HG03159 (cell line): ENCODE results near the gene FAM222B.
"Not testable (repeated sequence)": the region's sequence is repeated elsewhere in the genome, so short reads cannot be mapped to it uniquely, and the experiment has no call there.

Experiments used
- ATAC-seq: cut with Tn5 transposase; IDR thresholded peaks from one replicate; pipeline ENCODE4 v1.9.1; 2021; ENCODE audit warnings: mild to moderate bottlenecking, moderate library complexity; ENCODE audit not compliant: unreplicated experiment

Gene FAM222B

GRCh38 chr17:28842282-28843012 is at the start of gene FAM222B:
Gene FAM222B (minus strand): TSS chr17:28842790. CDS start chr17:28766667, 76,123 bp downstream.
- peak; percentile 85 for ATAC-seq

- ATAC-seq: no peak
Measured at GRCh38 chr17:28892024-28892423, 49.4 kb upstream of the FAM222B start.

GRCh38 chr17:28891201-28891600 is 48.6 kb upstream of the FAM222B start:
- ATAC-seq: no peak

GRCh38 chr17:28889996-28890395 is 47.4 kb upstream of the FAM222B start:
- ATAC-seq: no peak

GRCh38 chr17:28888832-28889231 is 46.2 kb upstream of the FAM222B start:
- ATAC-seq: no peak

- no peak for ATAC-seq
Measured at GRCh38 chr17:28887871-28888471, 45.4 kb upstream of the FAM222B start.

GRCh38 chr17:28885951-28886350 is 43.4 kb upstream of the FAM222B start:
- ATAC-seq: no peak

GRCh38 chr17:28885363-28885762 is 42.8 kb upstream of the FAM222B start:
- ATAC-seq: no peak

- no peak for ATAC-seq
Measured at GRCh38 chr17:28883967-28884702, 41.5 kb upstream of the FAM222B start.

GRCh38 chr17:28882154-28882895 is 39.7 kb upstream of the FAM222B start:
- ATAC-seq: no peak

GRCh38 chr17:28881533-28882056 is 39.0 kb upstream of the FAM222B start:
- ATAC-seq: no peak

GRCh38 chr17:28880572-28880945 is 38.0 kb upstream of the FAM222B start:
- no peak for ATAC-seq

GRCh38 chr17:28879886-28880571 is 37.4 kb upstream of the FAM222B start:
- no peak for ATAC-seq

- ATAC-seq: no peak
Measured at GRCh38 chr17:28878981-28879380, 36.4 kb upstream of the FAM222B start.

GRCh38 chr17:28878158-28878910 is 35.7 kb upstream of the FAM222B start:
- ATAC-seq: no peak

- ATAC-seq: not testable (repeated sequence)
Measured at GRCh38 chr17:28877150-28877711, 34.6 kb upstream of the FAM222B start.

GRCh38 chr17:28875848-28876550 is 33.4 kb upstream of the FAM222B start:
- ATAC-seq: no peak

- no peak for ATAC-seq
Measured at GRCh38 chr17:28874750-28875149, 32.2 kb upstream of the FAM222B start.

- ATAC-seq: no peak
Measured at GRCh38 chr17:28873839-28874238, 31.2 kb upstream of the FAM222B start.
